Rectal smooth muscle tissue (tissue), 1 donor: ENCODE results near the gene MAP2K3.

Experiments used
- H3K27ac ChIP-seq: one replicate; pipeline ENCODE4 v1.7.0; 2013; ENCODE audit warnings: low read depth, low read length, inconsistent platforms
- H3K27me3 ChIP-seq: one replicate; pipeline ENCODE4 v1.7.0; 2013; ENCODE audit warnings: low read length; ENCODE audit not compliant: control insufficient read depth, insufficient read depth
- H3K36me3 ChIP-seq: one replicate; pipeline ENCODE4 v1.7.0; 2013; ENCODE audit warnings: low read length; ENCODE audit not compliant: control insufficient read depth, insufficient read depth
- H3K4me1 ChIP-seq: one replicate; pipeline ENCODE4 v1.7.0; 2013; ENCODE audit warnings: low read length; ENCODE audit not compliant: control insufficient read depth, insufficient read depth
- H3K4me3 ChIP-seq: one replicate; pipeline ENCODE4 v1.7.0; 2013; ENCODE audit warnings: low read length
- H3K9ac ChIP-seq: one replicate; pipeline ENCODE4 v1.7.0; 2013; ENCODE audit warnings: low read length

Gene MAP2K3

GRCh38 chr17:21278450-21279197, 5.9 kb upstream of the MAP2K3 start:
- no peaks in the 10 kb centered on the region for H3K36me3 ChIP-seq
- H3K27ac ChIP-seq = no peak overlapping the region
- no peaks in the 10 kb centered on the region for H3K27me3 ChIP-seq
- no peak overlapping the region for H3K4me3 ChIP-seq
- no peak overlapping the region for H3K9ac ChIP-seq
- H3K4me1 ChIP-seq = peaks cover 10% of the 10 kb centered on the region

GRCh38 chr17:21279198-21279535, 5.3 kb upstream of the MAP2K3 start:
- H3K4me1 ChIP-seq = peaks cover 13% of the 10 kb centered on the region
- H3K36me3 ChIP-seq = no peaks in the 10 kb centered on the region
- no peak overlapping the region for H3K4me3 ChIP-seq
- no peaks in the 10 kb centered on the region for H3K27me3 ChIP-seq
- no peak overlapping the region for H3K27ac ChIP-seq
- H3K9ac ChIP-seq = no peak overlapping the region

GRCh38 chr17:21279582-21279981, 4.9 kb upstream of the MAP2K3 start:
- Histone ChIP-seq H3K27ac (no peak overlapping the region), H3K4me1 (peaks cover 13% of the 10 kb centered on the region), H3K9ac (no peak overlapping the region), H3K36me3 (no peaks in the 10 kb centered on the region), H3K27me3 (no peaks in the 10 kb centered on the region), H3K4me3 (no peak overlapping the region)

GRCh38 chr17:21280081-21280518, 4.4 kb upstream of the MAP2K3 start:
- Histone ChIP-seq H3K4me1 (peaks cover 13% of the 10 kb centered on the region), H3K36me3 (no peaks in the 10 kb centered on the region), H3K9ac (no peak overlapping the region), H3K27me3 (no peaks in the 10 kb centered on the region), H3K4me3 (no peak overlapping the region), H3K27ac (no peak overlapping the region)

- Histone ChIP-seq H3K27me3 (no peaks in the 10 kb centered on the region), H3K4me3 (no peak overlapping the region), H3K36me3 (no peaks in the 10 kb centered on the region), H3K9ac (no peak overlapping the region), H3K4me1 (peaks cover 20% of the 10 kb centered on the region), H3K27ac (peak overlapping the region; percentile 50)
These were observed 2.3 kb upstream of the MAP2K3 start for GRCh38 chr17:21282231-21282630.

GRCh38 chr17:21282850-21283249, 1.7 kb upstream of the MAP2K3 start:
- no peaks in the 10 kb centered on the region for H3K27me3 ChIP-seq
- H3K9ac ChIP-seq = no peak overlapping the region
- no peak overlapping the region for H3K4me3 ChIP-seq
- H3K4me1 ChIP-seq = peaks cover 25% of the 10 kb centered on the region
- H3K36me3 ChIP-seq = no peaks in the 10 kb centered on the region
- peak overlapping the region; percentile 11 for H3K27ac ChIP-seq

- Histone ChIP-seq H3K9ac (peak overlapping the region; percentile 45), H3K27me3 (no peaks in the 10 kb centered on the region), H3K27ac (peak overlapping the region; percentile 11), H3K4me1 (peaks cover 33% of the 10 kb centered on the region), H3K4me3 (peak overlapping the region; percentile 74), H3K36me3 (no peaks in the 10 kb centered on the region)
These were observed 811 bp upstream of the MAP2K3 start for GRCh38 chr17:21283482-21284318.

- peaks cover 44% of the 10 kb centered on the region for H3K4me1 ChIP-seq
- H3K27me3 ChIP-seq = no peaks in the 10 kb centered on the region
These were observed 904 bp downstream of the MAP2K3 start for GRCh38 chr17:21285164-21286065.

GRCh38 chr17:21286066-21286770, 1.7 kb downstream of the MAP2K3 start:
- Histone ChIP-seq H3K27me3 (no peaks in the 10 kb centered on the region), H3K9ac (peak overlapping the region; percentile 70), H3K4me3 (peak overlapping the region; percentile 67), H3K27ac (peak overlapping the region; percentile 93), H3K4me1 (peaks cover 44% of the 10 kb centered on the region), H3K36me3 (no peaks in the 10 kb centered on the region)

More at GRCh38 chr17:21285164-21286065, 904 bp downstream of the MAP2K3 start:
- H3K36me3 ChIP-seq = no peaks in the 10 kb centered on the region
- H3K4me3 ChIP-seq = peak overlapping the region; percentile 67
- peak overlapping the region; percentile 70 for H3K9ac ChIP-seq
- H3K27ac ChIP-seq = peak overlapping the region; percentile 93

GRCh38 chr17:21286909-21287702, 2.6 kb downstream of the MAP2K3 start:
- Histone ChIP-seq H3K36me3 (no peaks in the 10 kb centered on the region), H3K27ac (peak overlapping the region; percentile 93), H3K4me3 (peak overlapping the region; percentile 67), H3K9ac (peak overlapping the region; percentile 58), H3K27me3 (no peaks in the 10 kb centered on the region), H3K4me1 (peaks cover 40% of the 10 kb centered on the region)
